ENCODE data around the gene IGF2BP3. TPM values are rescaled to one million over a fixed set of nuclear protein-coding genes. Genes with fewer than 3 reads are reported as not detected.
A peak's percentile ranks its signal among the peaks of the same experiment; 100 is the strongest.
"Not testable (repeated sequence)": the region's sequence is repeated elsewhere in the genome, so short reads cannot be mapped to it uniquely, and the experiment has no call there.

IGF2BP3 gene
- total RNA-seq, 1 donor from 2014 or later: not detected

- ATAC-seq (no peak), DNase-seq (ENCODE audit: missing footprints) (no peak)
- intact Hi-C loops (cut with DNase I): no loop called here
Observed at GRCh38 chr7:23434147-23434917, 36.0 kb downstream of the IGF2BP3 start.

- DNase-seq (ENCODE audit: missing footprints) (no peak), ATAC-seq (no peak)
- intact Hi-C loops (cut with DNase I): no loop called here
Observed at GRCh38 chr7:23431702-23432199, 38.5 kb downstream of the IGF2BP3 start.

- DNase-seq (ENCODE audit: missing footprints): no peak
- no peak for ATAC-seq
- intact Hi-C loops (cut with DNase I): no loop called here
Observed at GRCh38 chr7:23430893-23431259, 39.4 kb downstream of the IGF2BP3 start.

- intact Hi-C loops (cut with DNase I): no loop called here
- ATAC-seq (no peak), DNase-seq (ENCODE audit: missing footprints) (no peak)
Observed at GRCh38 chr7:23426876-23427275, 43.4 kb downstream of the IGF2BP3 start.

GRCh38 chr7:23422909-23423308 is 47.4 kb downstream of the IGF2BP3 start:
- intact Hi-C loops (cut with DNase I): no loop called here
- DNase-seq (ENCODE audit: missing footprints) (no peak), ATAC-seq (no peak)

- DNase-seq (ENCODE audit: missing footprints) (no peak), ATAC-seq (no peak)
- intact Hi-C loops (cut with DNase I): no loop called here
Observed at GRCh38 chr7:23422384-23422783, 47.9 kb downstream of the IGF2BP3 start.

GRCh38 chr7:23419845-23420244 is 50.4 kb downstream of the IGF2BP3 start:
- no peak for ATAC-seq
- intact Hi-C loops (cut with DNase I): no loop called here

GRCh38 chr7:23419160-23419559 is 51.1 kb downstream of the IGF2BP3 start:
- DNase-seq (ENCODE audit: missing footprints) (no peak), ATAC-seq (no peak)
- intact Hi-C loops (cut with DNase I): no loop called here

More at GRCh38 chr7:23419845-23420244, 50.4 kb downstream of the IGF2BP3 start:
- no peak for DNase-seq (ENCODE audit: missing footprints)

GRCh38 chr7:23418046-23418445 is 52.2 kb downstream of the IGF2BP3 start:
- intact Hi-C loops (cut with DNase I): no loop called here
- DNase-seq (ENCODE audit: missing footprints) (no peak), ATAC-seq (no peak)

- intact Hi-C loops (cut with DNase I): no loop called here
- DNase-seq (ENCODE audit: missing footprints): no peak
- no peak for ATAC-seq
Observed at GRCh38 chr7:23415198-23415597, 55.1 kb downstream of the IGF2BP3 start.

GRCh38 chr7:23410446-23411183 is 59.7 kb downstream of the IGF2BP3 start:
- no peak for DNase-seq (ENCODE audit: missing footprints)
- intact Hi-C loops (cut with DNase I): no loop called here
- no peak for ATAC-seq

GRCh38 chr7:23406564-23406963 is 63.7 kb downstream of the IGF2BP3 start:
- DNase-seq (ENCODE audit: missing footprints); ATAC-seq; intact Hi-C loops (cut with DNase I): not testable (repeated sequence)

- no peak for ATAC-seq
- peak; percentile 64 for DNase-seq (ENCODE audit: missing footprints)
- intact Hi-C loops (cut with DNase I): no loop called here
Observed at GRCh38 chr7:23405240-23405618, 65.1 kb downstream of the IGF2BP3 start.

- DNase-seq (ENCODE audit: missing footprints) (no peak), ATAC-seq (no peak)
- intact Hi-C loops (cut with DNase I): no loop called here
Observed at GRCh38 chr7:23404546-23405239, 65.6 kb downstream of the IGF2BP3 start.

- DNase-seq (ENCODE audit: missing footprints) (no peak), ATAC-seq (no peak)
- intact Hi-C loops (cut with DNase I): no loop called here
Observed at GRCh38 chr7:23403970-23404369, 66.3 kb downstream of the IGF2BP3 start.

- intact Hi-C loops (cut with DNase I); DNase-seq (ENCODE audit: missing footprints); ATAC-seq: not testable (repeated sequence)
Observed at GRCh38 chr7:23398090-23398489, 72.2 kb downstream of the IGF2BP3 start.

GRCh38 chr7:23397241-23397640 is 73.0 kb downstream of the IGF2BP3 start:
- ATAC-seq: no peak
- intact Hi-C loops (cut with DNase I): no loop called here
- DNase-seq (ENCODE audit: missing footprints): no peak

- intact Hi-C loops (cut with DNase I): no loop called here
- no peak for ATAC-seq
Observed at GRCh38 chr7:23396222-23397015, 73.9 kb downstream of the IGF2BP3 start.

More at GRCh38 chr7:23396222-23397015, 73.9 kb downstream of the IGF2BP3 start:
- DNase-seq (ENCODE audit: missing footprints): no peak

All from Right ventricle myocardium inferior (tissue), 1 donor.